ENCODE measurements around the gene SLC22A17.
"Not testable (repeated sequence)": the region's sequence is repeated elsewhere in the genome, so short reads cannot be mapped to it uniquely, and the experiment has no call there.

SLC22A17 gene

GRCh38 chr14:23392613-23393012 lies 39.9 kb upstream of the SLC22A17 start:
- no peaks in the 10 kb centered on the region for H3K27me3 ChIP-seq
- H3K9me3 ChIP-seq (replicated peaks in 1 of 11) = no peaks in the 10 kb centered on the region
- no peaks in the 10 kb centered on the region; a peak in 1 of 22 replicates for H4K20me1 ChIP-seq
- TF ChIP-seq Cebpa-rat (IDR thresholded peaks at IDR 0.05) = no peak
- H3K4me3 ChIP-seq = no peak overlapping the region
- H3K4me2 ChIP-seq = no peak overlapping the region
- H3K27ac ChIP-seq = no peak overlapping the region
- no peaks in the 10 kb centered on the region for H3K36me3 ChIP-seq
- H3K4me1 ChIP-seq = peaks cover 0 to 16% (median 12%) of the 10 kb centered on the region in 10 experiments; a peak in 16 of 20 replicates
- no peak overlapping the region for H3K9ac ChIP-seq

DNA sequence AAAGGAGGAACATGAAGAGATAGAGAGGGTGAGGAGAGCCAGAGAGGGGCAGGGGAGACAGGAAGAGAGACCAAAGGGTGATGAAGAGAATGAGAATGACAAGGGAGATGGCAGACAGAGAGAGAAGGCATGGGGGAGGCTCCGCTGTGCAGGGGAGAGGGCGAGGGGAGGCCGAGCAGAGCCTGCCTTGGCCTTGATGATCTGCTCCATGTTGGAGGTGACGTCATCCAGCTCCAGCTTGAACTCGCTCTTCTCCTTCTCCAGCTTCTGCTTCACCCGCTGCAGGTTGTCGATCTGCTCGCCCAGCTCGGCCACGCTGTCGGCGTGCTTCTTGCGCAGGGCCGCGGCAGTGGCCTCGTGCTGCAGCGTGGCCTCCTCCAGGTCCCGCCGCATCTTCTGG lies 37.2 kb upstream of the SLC22A17 start:
- not testable (repeated sequence) for H3K4me2 ChIP-seq; H3K4me3 ChIP-seq; H3K9me3 ChIP-seq (replicated peaks in 1 of 11); H3K4me1 ChIP-seq; H4K20me1 ChIP-seq; H3K9ac ChIP-seq; H3K36me3 ChIP-seq; H3K27ac ChIP-seq; H3K27me3 ChIP-seq

DNA sequence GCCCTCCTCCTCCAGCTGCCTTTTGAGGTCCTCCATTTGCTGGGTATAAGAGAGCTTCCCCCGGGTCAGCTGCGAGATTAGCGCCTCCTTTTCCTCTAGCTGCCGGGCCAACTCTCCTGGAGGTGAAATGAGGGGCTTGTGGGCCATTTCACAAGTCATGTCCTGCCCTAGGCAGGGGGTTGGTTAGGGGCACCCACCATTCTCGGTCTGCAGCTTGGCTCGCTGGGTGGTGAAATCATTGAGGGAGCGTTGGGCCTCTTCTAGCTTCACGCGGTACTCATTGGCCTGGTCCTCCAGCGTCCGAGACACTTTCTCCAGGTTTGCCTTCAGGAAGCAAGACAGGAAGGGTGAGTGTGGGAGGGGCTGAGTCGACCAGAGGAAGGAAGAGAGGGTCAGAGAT lies 36.7 kb upstream of the SLC22A17 start:
- Histone ChIP-seq H3K4me2 (no peak overlapping the region), H3K9ac (no peak overlapping the region), H3K27me3 (no peaks in the 10 kb centered on the region), H4K20me1 (no peaks in the 10 kb centered on the region), H3K4me1 (no peaks in the 10 kb centered on the region), H3K9me3 (replicated peaks in 1 of 11) (no peaks in the 10 kb centered on the region), H3K36me3 (no peaks in the 10 kb centered on the region), H3K27ac (no peak overlapping the region), H3K4me3 (no peak overlapping the region)
- TF ChIP-seq Cebpa-rat (IDR thresholded peaks at IDR 0.05) = no peak

- H4K20me1 ChIP-seq = no peaks in the 10 kb centered on the region
- no peaks in the 10 kb centered on the region for H3K36me3 ChIP-seq
- H3K4me2 ChIP-seq = no peak overlapping the region
- no peak overlapping the region for H3K27ac ChIP-seq
- no peak overlapping the region for H3K4me3 ChIP-seq
- no peaks in the 10 kb centered on the region for H3K9me3 ChIP-seq (replicated peaks in 1 of 11)
- H3K4me1 ChIP-seq = no peaks in the 10 kb centered on the region
- 0 out of 22 replicates have a peak, but pooled peaks cover 0 to 4% (median 0%) of the 10 kb centered on the region in 11 experiments for H3K27me3 ChIP-seq
- no peak for TF ChIP-seq Cebpa-rat (IDR thresholded peaks at IDR 0.05)
- no peak overlapping the region for H3K9ac ChIP-seq
These were observed 36.3 kb upstream of the SLC22A17 start for GRCh38 chr14:23388996-23389395.

DNA sequence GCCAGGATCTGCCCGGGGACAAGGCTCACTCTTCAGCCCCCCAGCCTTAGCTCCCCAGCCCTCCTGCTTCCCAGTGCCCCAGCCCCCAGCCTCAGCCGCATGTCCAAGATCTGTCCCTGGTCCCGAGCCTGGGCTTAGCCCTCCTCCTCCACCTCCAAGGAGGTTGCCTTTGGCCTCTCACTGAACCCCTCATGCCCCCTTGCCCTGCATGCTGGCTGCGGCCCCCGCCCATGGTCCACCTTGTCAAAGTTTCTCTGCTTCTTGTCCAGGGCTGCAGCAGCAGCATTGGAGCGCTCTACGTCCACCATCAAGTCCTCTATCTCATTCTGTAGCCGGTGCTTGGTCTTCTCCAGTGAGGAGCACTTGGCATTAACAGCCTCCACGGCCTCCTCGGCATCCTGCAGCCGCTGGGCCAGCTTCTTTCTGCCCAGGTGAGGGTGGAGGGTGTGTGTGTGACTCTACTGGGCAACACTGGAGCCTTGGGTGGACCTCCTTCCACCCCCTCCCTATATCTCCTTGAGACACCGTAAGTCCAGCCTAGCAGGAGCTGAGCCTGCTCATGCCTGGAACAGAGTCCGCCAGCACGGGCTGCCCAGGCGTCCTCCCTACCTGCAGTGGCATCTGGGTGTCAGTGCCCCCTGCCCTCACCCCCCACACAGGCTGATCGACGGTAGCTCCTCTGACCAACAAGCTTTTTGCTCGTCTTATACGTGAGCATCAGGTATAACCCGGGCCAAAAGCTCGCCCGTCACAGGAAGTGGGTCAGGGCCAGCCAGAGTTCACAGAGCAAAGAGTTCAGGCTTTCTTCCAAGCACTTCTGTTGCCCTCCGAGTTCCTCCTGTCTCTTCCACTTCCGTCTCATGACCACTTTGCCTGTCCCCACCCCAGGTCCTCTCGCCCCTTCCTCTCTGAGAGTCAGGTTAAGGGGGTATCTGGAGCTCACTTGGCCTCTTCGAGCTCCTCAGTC lies 35.5 kb upstream of the SLC22A17 start:
- Histone ChIP-seq H3K4me3 (no peak overlapping the region), H3K27ac (no peak overlapping the region), H3K4me1 (no peaks in the 10 kb centered on the region), H3K9me3 (replicated peaks in 1 of 11) (no peaks in the 10 kb centered on the region), H3K27me3 (0 out of 22 replicates have a peak, but pooled peaks cover 0 to 6% (median 0%) of the 10 kb centered on the region in 11 experiments), H3K36me3 (no peaks in the 10 kb centered on the region), H3K9ac (no peak overlapping the region), H4K20me1 (no peaks in the 10 kb centered on the region), H3K4me2 (no peak overlapping the region)
- no peak for TF ChIP-seq Cebpa-rat (IDR thresholded peaks at IDR 0.05)

DNA sequence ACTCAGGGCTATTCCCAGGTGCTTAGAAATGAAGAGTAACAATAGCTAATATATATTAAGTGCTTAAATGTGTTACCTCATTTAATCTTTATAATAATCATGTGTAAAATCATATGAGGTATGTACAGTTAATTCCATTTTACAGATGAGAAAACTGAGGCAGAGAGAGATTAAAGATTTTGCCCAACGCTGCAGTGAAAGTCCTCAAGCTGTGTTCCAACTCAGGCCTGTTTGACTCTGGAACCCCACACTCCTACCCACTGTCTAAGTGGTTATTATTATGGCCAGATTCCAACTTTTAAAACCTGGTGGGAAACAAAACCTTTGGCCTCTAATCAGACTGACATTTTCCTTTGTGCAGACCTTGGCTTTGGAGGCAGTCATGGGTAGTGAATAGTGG lies 34.3 kb upstream of the SLC22A17 start:
- H3K4me3 ChIP-seq = no peak overlapping the region
- H3K27ac ChIP-seq = no peak overlapping the region
- no peak overlapping the region for H3K4me2 ChIP-seq
- peaks cover 0 to 7% (median 0%) of the 10 kb centered on the region in 11 experiments; a peak in 4 of 22 replicates for H3K27me3 ChIP-seq
- no peaks in the 10 kb centered on the region for H3K9me3 ChIP-seq (replicated peaks in 1 of 11)
- no peaks in the 10 kb centered on the region for H3K36me3 ChIP-seq
- peaks cover 0 to 2% (median 0%) of the 10 kb centered on the region in 11 experiments; a peak in 1 of 22 replicates for H4K20me1 ChIP-seq
- TF ChIP-seq Cebpa-rat (IDR thresholded peaks at IDR 0.05) = no peak
- peaks cover 0 to 9% (median 8%) of the 10 kb centered on the region in 10 experiments; a peak in 15 of 20 replicates for H3K4me1 ChIP-seq
- H3K9ac ChIP-seq = no peak overlapping the region

- H3K27me3 ChIP-seq; H3K4me2 ChIP-seq; H4K20me1 ChIP-seq; H3K27ac ChIP-seq; H3K9ac ChIP-seq; H3K36me3 ChIP-seq; H3K9me3 ChIP-seq (replicated peaks in 1 of 11); H3K4me3 ChIP-seq: not testable (repeated sequence)
- H3K4me1 ChIP-seq = peaks cover 0 to 17% (median 16%) of the 10 kb centered on the region in 10 experiments; a peak in 16 of 20 replicates
These were observed 33.6 kb upstream of the SLC22A17 start for GRCh38 chr14:23386266-23386657.

- no peak for TF ChIP-seq Cebpa-rat (IDR thresholded peaks at IDR 0.05)
- H3K9ac ChIP-seq = no peak overlapping the region
- H3K27ac ChIP-seq = no peak overlapping the region
- H3K4me1 ChIP-seq = peaks cover 0 to 21% (median 18%) of the 10 kb centered on the region in 10 experiments; a peak in 16 of 20 replicates
- H3K27me3 ChIP-seq = peaks cover 0 to 12% (median 0%) of the 10 kb centered on the region in 11 experiments; a peak in 5 of 22 replicates
- H4K20me1 ChIP-seq = peaks cover 0 to 6% (median 0%) of the 10 kb centered on the region in 11 experiments; a peak in 2 of 22 replicates
- no peak overlapping the region for H3K4me2 ChIP-seq
- H3K4me3 ChIP-seq = no peak overlapping the region
- H3K36me3 ChIP-seq = no peaks in the 10 kb centered on the region
- no peaks in the 10 kb centered on the region for H3K9me3 ChIP-seq (replicated peaks in 1 of 11)
These were observed 33.1 kb upstream of the SLC22A17 start for GRCh38 chr14:23385642-23386265.

- peaks cover 0 to 22% (median 18%) of the 10 kb centered on the region in 10 experiments; a peak in 16 of 20 replicates for H3K4me1 ChIP-seq
- peaks cover 0 to 6% (median 0%) of the 10 kb centered on the region in 11 experiments; a peak in 3 of 22 replicates for H4K20me1 ChIP-seq
- H3K4me3 ChIP-seq = no peak overlapping the region
- H3K4me2 ChIP-seq = no peak overlapping the region
- no peak overlapping the region for H3K27ac ChIP-seq
- H3K9me3 ChIP-seq (replicated peaks in 1 of 11) = no peaks in the 10 kb centered on the region
- no peak for TF ChIP-seq Cebpa-rat (IDR thresholded peaks at IDR 0.05)
- H3K36me3 ChIP-seq = no peaks in the 10 kb centered on the region
- no peak overlapping the region for H3K9ac ChIP-seq
- peaks cover 0 to 12% (median 0%) of the 10 kb centered on the region in 11 experiments; a peak in 5 of 22 replicates for H3K27me3 ChIP-seq
These were observed 32.6 kb upstream of the SLC22A17 start for GRCh38 chr14:23385244-23385641.
